Measurements from ENCODE around the gene RIOK3. TPM values are rescaled to one million over a fixed set of nuclear protein-coding genes. Genes with fewer than 3 reads are reported as not detected.

The RIOK3 gene
- total RNA-seq, result 51.9 and 57.4 TPM in 2 replicates

GRCh38 chr18:23452728-23453679, at the start of gene RIOK3:
Gene RIOK3 (plus strand): TSS chr18:23453287. CDS start chr18:23453440, 153 bp downstream.

GRCh38 chr18:23503038-23503962, 50.2 kb downstream of the RIOK3 start, which contains the start of gene RMC1:
Gene RMC1 (plus strand): TSS chr18:23503511. CDS start chr18:23503619, 108 bp downstream.

Other genes starting within 250 kb of the RIOK3 start
- 19.5 and 24.7 TPM in 2 replicates for gene RMC1, start 50.2 kb downstream of the RIOK3 start, total RNA-seq
- 23.7 and 40.2 TPM in 2 replicates for gene NPC1, start 133.2 kb downstream of the RIOK3 start, total RNA-seq
- 5.9 and 9.8 TPM in 2 replicates for gene ANKRD29, start 209.6 kb downstream of the RIOK3 start, total RNA-seq
- 4.9 and 11.2 TPM in 2 replicates for gene LAMA3, start 236.2 kb downstream of the RIOK3 start, total RNA-seq